ENCODE results near the gene KLK12.

DNA sequence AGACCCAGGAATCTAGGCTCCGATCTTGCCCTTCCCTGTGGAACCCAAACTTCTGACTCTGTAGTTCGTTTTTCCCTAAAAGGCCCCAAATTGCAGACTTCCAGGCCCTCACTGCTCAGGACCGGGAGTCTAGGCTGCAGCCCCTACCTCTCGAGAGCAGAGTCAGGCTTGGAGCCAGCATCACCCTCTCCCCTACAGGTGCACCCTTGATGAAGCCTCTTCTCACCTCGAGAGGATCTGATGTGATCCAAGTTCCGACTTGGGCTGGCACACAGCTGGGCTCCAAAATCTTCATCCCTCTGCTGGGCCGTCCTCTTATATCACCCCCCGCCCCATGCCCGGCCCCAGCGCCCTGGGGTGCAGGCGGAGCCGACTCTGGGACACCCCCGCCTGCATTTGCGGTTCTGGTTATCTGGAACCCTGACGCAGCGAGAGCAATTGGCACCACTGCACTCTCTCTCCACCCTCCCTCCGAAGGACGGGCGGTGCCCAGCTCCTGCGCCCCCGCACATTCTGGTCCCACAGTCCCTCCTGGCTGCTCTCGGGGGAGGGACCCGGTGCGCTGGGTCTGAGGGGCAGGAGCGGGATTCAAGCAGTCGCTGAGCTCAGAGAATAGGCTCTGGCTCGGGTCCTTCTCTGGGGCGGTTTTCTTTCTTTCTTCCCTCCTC, 51.0 kb downstream of the KLK12 start, which contains the start of gene KLK7:
- TF ChIP-seq CTCF (IDR thresholded peaks at IDR 0.05 in 4 of 5, conservative IDR thresholded peaks at IDR 0.05 in 1 of 5), result no peak
- TF ChIP-seq POLR2A (IDR thresholded peaks at IDR 0.05), result no peak

Measured in gastrocnemius medialis (tissue), 4 donors.